Mesendoderm (in vitro differentiated cells): ENCODE data around the gene STRN3.
"Not testable (repeated sequence)": the region's sequence is repeated elsewhere in the genome, so short reads cannot be mapped to it uniquely, and the experiment has no call there.

Source experiments
- DNase-seq: peaks from one replicate; pipeline ENCODE4 v3.0.0; 2013
- H2AK5ac ChIP-seq: 2 replicates; pipeline ENCODE4 v1.6.1; 2013; ENCODE audit warnings: low read length, inconsistent platforms
- H2BK120ac ChIP-seq: 2 replicates; pipeline ENCODE4 v1.6.1; 2013; ENCODE audit warnings: low read depth, mild to moderate bottlenecking, low read length, moderate library complexity, mixed read lengths
- H2BK15ac ChIP-seq: replicated peaks from 2 replicates; pipeline ENCODE4 v1.6.1; 2013; ENCODE audit warnings: low read depth, mild to moderate bottlenecking, moderate library complexity
- H2BK5ac ChIP-seq: 2 replicates; pipeline ENCODE4 v1.6.1; 2013; ENCODE audit warnings: low read length, inconsistent platforms
- H3K18ac ChIP-seq: 2 replicates; pipeline ENCODE4 v1.6.1; 2013; ENCODE audit warnings: mild to moderate bottlenecking, low read length, mixed read lengths
- H3K23ac ChIP-seq: one replicate; pipeline ENCODE4 v1.6.1; 2013; ENCODE audit warnings: low read length
- H3K27ac ChIP-seq: 2 replicates; pipeline ENCODE4 v1.5.1; 2013; ENCODE audit warnings: low read depth, mild to moderate bottlenecking, inconsistent platforms, low read length, moderate library complexity
- H3K27me3 ChIP-seq: 2 replicates; pipeline ENCODE4 v1.6.1; 2013; ENCODE audit warnings: low read length, control low read depth, mild to moderate bottlenecking, inconsistent platforms; ENCODE audit not compliant: insufficient read depth, poor library complexity
- H3K36me3 ChIP-seq: 2 replicates; pipeline ENCODE4 v1.6.1; 2013; ENCODE audit warnings: low read length, inconsistent platforms; ENCODE audit not compliant: control insufficient read depth, insufficient read depth
- H3K4ac ChIP-seq: one replicate; pipeline ENCODE4 v1.6.1; 2013; ENCODE audit warnings: low read depth, mild to moderate bottlenecking, low read length, moderate library complexity
- H3K4me1 ChIP-seq: 2 replicates; pipeline ENCODE4 v1.6.1; 2013; ENCODE audit warnings: low read depth, low read length, inconsistent platforms; ENCODE audit not compliant: control insufficient read depth
- H3K4me2 ChIP-seq: 2 replicates; pipeline ENCODE4 v1.6.1; 2013; ENCODE audit warnings: low read length
- H3K4me3 ChIP-seq: 2 replicates; pipeline ENCODE4 v1.5.1; 2013; ENCODE audit warnings: mild to moderate bottlenecking, low read length
- H3K56ac ChIP-seq: one replicate; pipeline ENCODE4 v1.6.1; 2013; ENCODE audit warnings: low read length
- H3K79me1 ChIP-seq: 2 replicates; pipeline ENCODE4 v1.6.1; 2013; ENCODE audit warnings: low read length, inconsistent platforms
- H3K79me2 ChIP-seq: 2 replicates; pipeline ENCODE4 v1.6.1; 2013; ENCODE audit warnings: mild to moderate bottlenecking, low read length; ENCODE audit not compliant: control insufficient read depth, insufficient read depth
- H3K9ac ChIP-seq: 2 replicates; pipeline ENCODE4 v1.6.1; 2013; ENCODE audit warnings: low read length, inconsistent platforms
- H4K5ac ChIP-seq: one replicate; pipeline ENCODE4 v1.6.1; 2013; ENCODE audit warnings: low read length
- H4K8ac ChIP-seq: one replicate; pipeline ENCODE4 v1.6.1; 2013; ENCODE audit warnings: low read depth, mild to moderate bottlenecking, control low read depth, low read length, moderate library complexity
- WGBS: extraction: QIAGEN DNeasy Blood & Tissue Kit; methylation state at CpG from one replicate; pipeline ENCODE4 v1.1.7; 2013; ENCODE audit warnings: low lambda C conversion rate, missing lambda C conversion rate; ENCODE audit not compliant: insufficient coverage; ENCODE audit errors: extremely low coverage; 5-methylcytosine and 5-hydroxymethylcytosine counted together

Gene STRN3

GRCh38 chr14:31052905-31053586 lies 26.9 kb upstream of the STRN3 start:
- DNase-seq, H3K18ac ChIP-seq: not testable (repeated sequence)

GRCh38 chr14:31051511-31051910 lies 25.3 kb upstream of the STRN3 start:
- Histone ChIP-seq H2BK120ac (no peak overlapping the region), H4K5ac (no peak overlapping the region), H3K4me3 (no peak overlapping the region), H2AK5ac (no peak overlapping the region), H3K4ac (no peak overlapping the region), H4K8ac (no peak overlapping the region), H3K9ac (no peak overlapping the region), H3K23ac (no peak overlapping the region), H3K56ac (no peak overlapping the region), H3K36me3 (no peaks in the 10 kb centered on the region), H2BK5ac (no peak overlapping the region), H3K4me1 (no peaks in the 10 kb centered on the region), H3K79me2 (no peaks in the 10 kb centered on the region), H3K27me3 (no peaks in the 10 kb centered on the region), H2BK15ac (no peak overlapping the region), H3K4me2 (no peak overlapping the region), H3K79me1 (no peaks in the 10 kb centered on the region), H3K18ac (no peak overlapping the region), H3K27ac (no peak overlapping the region)
- WGBS: no CpG with 5 or more reads among the region's 4 CpGs
- DNase-seq: no peak

More at GRCh38 chr14:31052905-31053586, 26.9 kb upstream of the STRN3 start:
- not testable (repeated sequence) for H3K56ac ChIP-seq, H3K4me1 ChIP-seq, H2BK15ac ChIP-seq, H2BK5ac ChIP-seq, H3K27me3 ChIP-seq, H3K4me3 ChIP-seq, H4K5ac ChIP-seq, H3K79me2 ChIP-seq, H3K27ac ChIP-seq, H3K4ac ChIP-seq, H3K23ac ChIP-seq, H4K8ac ChIP-seq, H2AK5ac ChIP-seq, H3K9ac ChIP-seq, H3K36me3 ChIP-seq, H2BK120ac ChIP-seq, H3K79me1 ChIP-seq, H3K4me2 ChIP-seq
- WGBS: no CpG with 5 or more reads among the region's 9 CpGs

GRCh38 chr14:31051023-31051422 lies 24.8 kb upstream of the STRN3 start:
- H2BK5ac ChIP-seq: no peak overlapping the region
- H3K36me3 ChIP-seq: no peaks in the 10 kb centered on the region
- H3K23ac ChIP-seq: no peak overlapping the region
- no peak overlapping the region for H3K4ac ChIP-seq
- WGBS: no CpG with 5 or more reads among the region's 7 CpGs
- no peak overlapping the region for H2BK120ac ChIP-seq
- H4K5ac ChIP-seq: no peak overlapping the region
- H3K9ac ChIP-seq: no peak overlapping the region
- H3K27ac ChIP-seq: no peak overlapping the region
- no peaks in the 10 kb centered on the region for H3K79me1 ChIP-seq
- no peak for DNase-seq
- H3K79me2 ChIP-seq: no peaks in the 10 kb centered on the region
- H3K18ac ChIP-seq: no peak overlapping the region
- no peak overlapping the region for H4K8ac ChIP-seq
- no peak overlapping the region for H3K56ac ChIP-seq
- H3K4me3 ChIP-seq: no peak overlapping the region
- no peak overlapping the region for H2BK15ac ChIP-seq
- H3K27me3 ChIP-seq: no peaks in the 10 kb centered on the region
- H3K4me2 ChIP-seq: no peak overlapping the region
- no peaks in the 10 kb centered on the region for H3K4me1 ChIP-seq
- H2AK5ac ChIP-seq: no peak overlapping the region

- no peak overlapping the region for H3K56ac ChIP-seq
- H2AK5ac ChIP-seq: no peak overlapping the region
- H3K27ac ChIP-seq: no peak overlapping the region
- no peak overlapping the region for H4K5ac ChIP-seq
- H3K23ac ChIP-seq: no peak overlapping the region
- no peak overlapping the region for H3K18ac ChIP-seq
- WGBS: no CpG with 5 or more reads among the region's 10 CpGs
- H3K79me1 ChIP-seq: no peaks in the 10 kb centered on the region
- H3K4me2 ChIP-seq: no peak overlapping the region
- H3K27me3 ChIP-seq: no peaks in the 10 kb centered on the region
- H2BK120ac ChIP-seq: no peak overlapping the region
- no peak overlapping the region for H2BK15ac ChIP-seq
- DNase-seq: no peak
- no peaks in the 10 kb centered on the region for H3K79me2 ChIP-seq
- H3K36me3 ChIP-seq: no peaks in the 10 kb centered on the region
- no peak overlapping the region for H3K4me3 ChIP-seq
- H3K4ac ChIP-seq: no peak overlapping the region
- H4K8ac ChIP-seq: no peak overlapping the region
- H2BK5ac ChIP-seq: no peak overlapping the region
- H3K4me1 ChIP-seq: peaks cover 2% of the 10 kb centered on the region
- H3K9ac ChIP-seq: no peak overlapping the region
These were observed 21.3 kb upstream of the STRN3 start for GRCh38 chr14:31047503-31047902.

GRCh38 chr14:31045501-31046080 lies 19.4 kb upstream of the STRN3 start:
- no peak overlapping the region for H2BK120ac ChIP-seq
- no peaks in the 10 kb centered on the region for H3K36me3 ChIP-seq
- no peak overlapping the region for H3K4me2 ChIP-seq
- H2BK15ac ChIP-seq: no peak overlapping the region
- no peak overlapping the region for H3K27ac ChIP-seq
- peaks cover 2% of the 10 kb centered on the region for H3K4me1 ChIP-seq
- H4K8ac ChIP-seq: no peak overlapping the region
- no peak overlapping the region for H2BK5ac ChIP-seq
- H3K56ac ChIP-seq: no peak overlapping the region
- H3K23ac ChIP-seq: no peak overlapping the region
- H3K27me3 ChIP-seq: no peaks in the 10 kb centered on the region
- DNase-seq: no peak
- no peak overlapping the region for H3K9ac ChIP-seq
- no peaks in the 10 kb centered on the region for H3K79me2 ChIP-seq
- no peak overlapping the region for H3K18ac ChIP-seq
- WGBS: no CpG with 5 or more reads among the region's 8 CpGs
- H2AK5ac ChIP-seq: no peak overlapping the region
- H3K4ac ChIP-seq: no peak overlapping the region
- no peaks in the 10 kb centered on the region for H3K79me1 ChIP-seq
- H3K4me3 ChIP-seq: no peak overlapping the region
- H4K5ac ChIP-seq: no peak overlapping the region

GRCh38 chr14:31043379-31043778 lies 17.2 kb upstream of the STRN3 start:
- DNase-seq: no peak
- no CpG with 5 or more reads among the region's 3 CpGs for WGBS
- H2BK5ac ChIP-seq: no peak overlapping the region

More at GRCh38 chr14:31043379-31043778, 17.2 kb upstream of the STRN3 start:
- Histone ChIP-seq H3K79me2 (no peaks in the 10 kb centered on the region), H3K36me3 (no peaks in the 10 kb centered on the region), H3K23ac (no peak overlapping the region), H3K27me3 (no peaks in the 10 kb centered on the region), H3K4me2 (no peak overlapping the region), H3K79me1 (no peaks in the 10 kb centered on the region), H3K9ac (no peak overlapping the region), H2AK5ac (no peak overlapping the region), H3K27ac (no peak overlapping the region), H3K4me1 (peaks cover 2% of the 10 kb centered on the region), H4K8ac (no peak overlapping the region), H2BK120ac (no peak overlapping the region), H3K4me3 (no peak overlapping the region), H4K5ac (no peak overlapping the region), H3K18ac (no peak overlapping the region), H3K4ac (no peak overlapping the region), H3K56ac (no peak overlapping the region), H2BK15ac (no peak overlapping the region)
